MG63 (cell line): ENCODE results near the gene MTARC1. TPM values are rescaled to one million over a fixed set of nuclear protein-coding genes. Genes with fewer than 3 reads are reported as not detected.

ENCODE experiments used
- DNase-seq: peaks from one replicate; pipeline ENCODE4 v3.0.0-alpha.2; 2020
- H3K27me3 ChIP-seq: fragments of 250-450 bp; sonication (Bioruptor Pico); 2 replicates; pipeline ENCODE4 v1.5.1; 2020; ENCODE audit warnings: mild to moderate bottlenecking, moderate library complexity
- H3K36me3 ChIP-seq: fragments of 250-450 bp; sonication (Bioruptor Pico); 2 replicates; pipeline ENCODE4 v1.5.1; 2020; ENCODE audit warnings: mild to moderate bottlenecking, moderate library complexity
- H3K4me3 ChIP-seq: fragments of 250-450 bp; sonication (Bioruptor Pico); 2 replicates; pipeline ENCODE4 v1.5.1; 2020; ENCODE audit warnings: mild to moderate bottlenecking, moderate library complexity
- H3K9me3 ChIP-seq: fragments of 250-450 bp; sonication (Bioruptor Pico); 2 replicates; pipeline ENCODE4 v1.5.1; 2020; ENCODE audit warnings: mild to moderate bottlenecking, moderate library complexity
- total RNA-seq: library from RNA; depleted of rRNA; stranded (reverse); fragments of >200 nt; shearing (Covaris generic); gene quantifications from 2 replicates; pipeline ENCODE4 v1.2.3, GENCODE V29; 2014; ENCODE audit warnings: low replicate concordance

The MTARC1 gene
- total RNA-seq, 1 experiment from 2014 or later = 0.26 TPM

GRCh38 chr1:220813013-220813412, 26.3 kb downstream of the MTARC1 start:
- Histone ChIP-seq H3K4me3 (no peak overlapping the region), H3K27me3 (no peaks in the 10 kb centered on the region), H3K36me3 (no peaks in the 10 kb centered on the region), H3K9me3 (no peaks in the 10 kb centered on the region)
- no peak for DNase-seq

GRCh38 chr1:220815409-220815808, 28.7 kb downstream of the MTARC1 start:
- H3K4me3 ChIP-seq = no peak overlapping the region
- H3K27me3 ChIP-seq = no peaks in the 10 kb centered on the region
- no peak for DNase-seq
- H3K36me3 ChIP-seq = no peaks in the 10 kb centered on the region
- H3K9me3 ChIP-seq = no peaks in the 10 kb centered on the region

DNA sequence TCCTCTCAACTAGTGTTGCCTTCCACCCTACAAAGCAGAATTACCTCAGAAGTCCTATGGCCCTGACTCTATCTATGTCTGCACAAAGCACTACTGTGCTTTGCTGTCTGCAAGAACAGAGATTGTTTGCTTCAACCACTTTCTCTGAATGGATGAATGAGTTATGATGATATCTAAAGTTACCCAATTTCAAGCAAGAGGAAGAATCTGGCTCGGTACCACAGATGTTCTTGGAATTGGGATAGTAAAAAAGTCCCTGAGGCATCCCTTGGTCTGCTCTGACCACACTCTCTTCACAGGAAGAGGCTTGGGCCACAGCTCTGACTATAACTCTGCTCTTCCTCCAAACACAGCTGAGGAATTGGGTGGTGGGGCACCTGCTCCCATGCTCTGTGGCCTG, 31.2 kb downstream of the MTARC1 start:
- Histone ChIP-seq H3K36me3 (no peaks in the 10 kb centered on the region), H3K9me3 (no peaks in the 10 kb centered on the region), H3K4me3 (no peak overlapping the region), H3K27me3 (no peaks in the 10 kb centered on the region)
- no peak for DNase-seq

GRCh38 chr1:220818421-220819173, 31.9 kb downstream of the MTARC1 start:
- Histone ChIP-seq H3K36me3 (no peaks in the 10 kb centered on the region), H3K4me3 (no peak overlapping the region), H3K9me3 (no peaks in the 10 kb centered on the region), H3K27me3 (no peaks in the 10 kb centered on the region)
- peak; percentile 96 for DNase-seq

- peak; percentile 91 for DNase-seq
- no peaks in the 10 kb centered on the region for H3K9me3 ChIP-seq
- H3K4me3 ChIP-seq = no peak overlapping the region
Observed at GRCh38 chr1:220819467-220820026, 32.8 kb downstream of the MTARC1 start.

DNA sequence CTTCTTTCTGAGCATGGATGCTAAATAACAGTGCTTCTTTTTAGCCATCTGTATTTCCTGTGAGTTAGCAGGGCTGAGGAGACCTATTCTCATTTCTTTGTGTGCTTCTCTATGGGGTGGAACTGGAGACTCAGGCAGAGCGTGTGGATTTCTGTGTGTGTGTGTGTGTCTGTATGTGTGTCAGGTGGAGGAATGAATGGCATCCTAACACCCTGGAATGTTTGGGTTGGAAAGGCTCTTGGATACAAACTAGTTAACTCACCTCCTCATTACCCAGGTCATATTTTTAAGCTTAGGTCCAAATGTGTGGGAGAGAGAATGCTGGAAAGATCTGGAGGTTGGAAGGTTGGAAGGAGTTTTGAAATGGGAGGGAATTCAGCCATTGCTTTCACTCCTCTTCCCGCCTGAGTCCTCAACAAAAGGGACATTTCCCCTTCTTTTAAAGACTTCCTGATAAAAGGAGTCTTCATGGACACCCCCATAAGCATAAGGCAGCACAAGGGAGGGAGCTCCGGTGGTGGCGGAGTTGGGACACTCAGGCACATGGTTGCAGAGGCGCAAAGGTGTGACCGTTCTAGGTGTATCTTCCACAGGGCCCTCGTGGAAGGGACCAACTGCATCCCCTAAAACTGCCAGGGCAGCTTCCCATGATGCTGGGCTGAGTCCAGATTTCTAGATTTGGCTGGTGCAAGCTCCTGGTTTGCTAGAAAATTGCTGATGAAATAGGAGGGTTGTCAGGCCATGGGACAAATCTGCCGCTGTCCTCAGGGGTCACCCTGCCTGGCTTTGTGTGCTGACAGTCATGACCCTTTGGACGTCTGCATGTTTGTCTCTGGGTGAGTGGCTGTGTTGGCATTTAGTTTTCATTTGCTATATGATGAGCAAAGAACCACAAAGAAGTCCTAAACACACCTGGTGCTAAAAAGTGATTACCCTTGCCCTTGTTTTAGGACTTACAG, 37.6 kb downstream of the MTARC1 start:
- DNase-seq = peak; percentile 35
- Histone ChIP-seq H3K9me3 (no peaks in the 10 kb centered on the region), H3K4me3 (no peak overlapping the region), H3K27me3 (no peaks in the 10 kb centered on the region), H3K36me3 (no peaks in the 10 kb centered on the region)

More at GRCh38 chr1:220819467-220820026, 32.8 kb downstream of the MTARC1 start:
- Histone ChIP-seq H3K27me3 (no peaks in the 10 kb centered on the region), H3K36me3 (no peaks in the 10 kb centered on the region)

GRCh38 chr1:220825819-220826551, 39.3 kb downstream of the MTARC1 start:
- no peak overlapping the region for H3K4me3 ChIP-seq
- no peaks in the 10 kb centered on the region for H3K27me3 ChIP-seq
- no peaks in the 10 kb centered on the region for H3K36me3 ChIP-seq
- DNase-seq = no peak
- no peaks in the 10 kb centered on the region for H3K9me3 ChIP-seq

DNA sequence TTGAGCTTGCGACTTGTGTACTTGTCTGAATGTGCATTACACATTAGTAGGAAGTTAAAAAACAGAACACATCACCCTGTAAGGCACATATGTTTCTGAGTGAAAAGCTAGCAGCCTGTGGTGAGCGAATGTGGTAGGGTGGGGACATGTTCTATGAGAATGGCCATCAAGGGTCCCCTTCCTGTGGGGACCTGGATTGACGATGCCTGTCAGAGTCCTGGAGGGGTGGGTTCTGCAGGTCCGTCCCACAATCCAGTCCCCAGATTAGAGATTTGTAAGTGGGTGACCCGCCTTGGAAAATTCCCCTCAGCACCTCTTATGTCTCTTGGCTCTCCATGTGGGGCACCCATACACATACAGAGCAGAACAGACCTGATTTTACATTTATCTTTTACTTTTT, 40.0 kb downstream of the MTARC1 start:
- Histone ChIP-seq H3K9me3 (no peaks in the 10 kb centered on the region), H3K4me3 (no peak overlapping the region), H3K27me3 (no peaks in the 10 kb centered on the region), H3K36me3 (no peaks in the 10 kb centered on the region)
- no peak for DNase-seq

GRCh38 chr1:220827445-220828178, 40.9 kb downstream of the MTARC1 start:
- no peak overlapping the region for H3K4me3 ChIP-seq

DNA sequence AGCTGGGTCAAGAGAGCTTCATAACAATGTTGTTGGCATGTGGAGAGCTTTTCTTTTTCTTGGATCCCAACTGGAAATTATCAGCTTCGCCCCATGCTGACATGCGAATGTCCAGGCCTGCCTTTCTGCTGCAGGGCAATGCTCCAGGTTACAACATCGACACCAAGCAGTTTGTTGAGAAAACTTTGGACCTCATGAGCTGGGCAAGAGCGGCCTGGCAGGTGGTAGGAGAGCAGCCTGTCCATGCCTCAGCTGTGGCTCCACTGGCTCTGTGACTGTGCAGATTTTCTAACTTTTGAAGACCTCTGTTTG, 41.4 kb downstream of the MTARC1 start:
- H3K36me3 ChIP-seq = no peaks in the 10 kb centered on the region
- peak; percentile 95 for DNase-seq
- no peaks in the 10 kb centered on the region for H3K27me3 ChIP-seq
- H3K4me3 ChIP-seq = no peak overlapping the region
- no peaks in the 10 kb centered on the region for H3K9me3 ChIP-seq

More at GRCh38 chr1:220827445-220828178, 40.9 kb downstream of the MTARC1 start:
- Histone ChIP-seq H3K27me3 (no peaks in the 10 kb centered on the region), H3K9me3 (no peaks in the 10 kb centered on the region), H3K36me3 (no peaks in the 10 kb centered on the region)
- no peak for DNase-seq

DNA sequence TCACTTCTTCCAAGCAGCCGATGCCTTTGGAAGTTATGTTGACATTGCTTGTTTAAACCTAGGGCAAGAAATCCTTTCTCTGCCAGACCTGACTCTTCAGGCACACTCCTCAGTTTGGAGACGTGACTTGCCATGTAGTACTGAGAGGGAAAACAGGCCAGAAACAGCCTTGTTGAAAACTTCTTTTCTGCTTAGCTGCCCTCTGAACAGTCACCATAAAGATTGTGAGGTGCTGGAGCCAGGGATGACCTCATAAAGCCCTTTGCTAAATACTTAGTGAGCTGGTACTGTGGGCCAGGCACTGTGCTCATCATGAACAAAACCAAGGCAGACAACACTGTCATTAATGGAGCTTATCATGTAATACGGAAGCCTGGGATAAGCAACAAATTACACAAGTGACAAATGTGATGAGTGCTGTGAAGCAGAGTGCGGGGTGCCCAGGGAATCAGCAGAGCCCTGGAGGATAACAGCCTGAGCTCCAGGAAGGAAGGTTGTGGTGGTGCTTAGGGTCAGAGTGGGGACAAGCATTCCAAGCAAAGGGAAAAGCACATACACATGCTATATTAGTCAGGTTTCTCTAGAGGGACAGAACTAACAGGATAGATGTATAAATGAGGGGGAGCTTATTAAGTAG, 42.4 kb downstream of the MTARC1 start:
- DNase-seq = peak; percentile 54
- H3K36me3 ChIP-seq = no peaks in the 10 kb centered on the region
- H3K9me3 ChIP-seq = no peaks in the 10 kb centered on the region

DNA sequence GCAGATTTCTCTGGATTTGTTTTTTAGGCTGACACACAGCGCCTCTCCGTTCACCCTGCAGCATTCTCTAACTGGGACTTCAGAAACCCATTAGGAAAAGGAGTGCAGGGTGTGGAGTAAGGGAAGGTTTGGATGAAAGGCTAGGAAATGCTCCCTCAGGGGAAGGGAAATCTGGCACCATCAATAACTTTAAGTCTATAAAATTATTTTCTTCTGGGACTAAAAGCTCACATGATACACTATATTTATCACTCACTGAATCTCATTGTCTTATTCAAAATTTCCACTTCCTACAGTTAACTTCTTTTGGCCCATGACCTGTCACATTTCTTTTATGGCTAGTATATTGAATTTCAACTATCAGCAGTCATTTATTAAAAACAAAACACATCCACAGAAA, 46.7 kb downstream of the MTARC1 start:
- Histone ChIP-seq H3K9me3 (no peaks in the 10 kb centered on the region), H3K27me3 (no peaks in the 10 kb centered on the region), H3K4me3 (no peak overlapping the region), H3K36me3 (no peaks in the 10 kb centered on the region)
- DNase-seq = no peak

More for the DNA sequence above, 42.4 kb downstream of the MTARC1 start:
- H3K27me3 ChIP-seq = no peaks in the 10 kb centered on the region
- H3K4me3 ChIP-seq = no peak overlapping the region

- H3K27me3 ChIP-seq = no peaks in the 10 kb centered on the region
Observed at GRCh38 chr1:220834155-220834870, 47.6 kb downstream of the MTARC1 start.

More at GRCh38 chr1:220834155-220834870, 47.6 kb downstream of the MTARC1 start:
- DNase-seq = peak; percentile 81
- no peaks in the 10 kb centered on the region for H3K9me3 ChIP-seq
- no peak overlapping the region for H3K4me3 ChIP-seq
- no peaks in the 10 kb centered on the region for H3K36me3 ChIP-seq
